BJ (cell line): ENCODE results near the gene YPEL1. TPM values are rescaled to one million over a fixed set of nuclear protein-coding genes. Genes with fewer than 3 reads are reported as not detected.

Experiments used
- CTCF ChIA-PET: fragments of 350-600 bp; formaldehyde crosslinking; extraction: SDS; loops from one replicate; lab custom pipeline; 2021; ENCODE audit warnings: antibody characterized with exemption, inconsistent platforms; lab: Yijun Ruan, JAX
- POLR2A ChIA-PET: fragments of 300-600 bp; sonication (Branson Sonifier 250); formaldehyde crosslinking; extraction: SDS; loops from one replicate; lab custom pipeline; 2021; ENCODE audit warnings: antibody characterized with exemption; lab: Charles Lee
- DNase-seq: peaks from one replicate; pipeline ENCODE4 v3.0.0-alpha.2; 2011; ENCODE audit warnings: low read depth
- H3K27me3 ChIP-seq: 2 replicates; pipeline ENCODE4 v1.6.0; 2011; ENCODE audit warnings: low read length; ENCODE audit not compliant: control insufficient read depth, insufficient read depth
- H3K36me3 ChIP-seq: 2 replicates; pipeline ENCODE4 v1.5.1; 2011; ENCODE audit warnings: low read length; ENCODE audit not compliant: control insufficient read depth, insufficient read depth
- H3K4me3 ChIP-seq: 2 replicates; pipeline ENCODE4 v1.5.1; 2011; ENCODE audit warnings: low read depth, mild to moderate bottlenecking, control low read depth, low read length
- CTCF ChIP-seq: IDR thresholded peaks from 2 replicates; pipeline ENCODE4 v1.5.1; 2011; ENCODE audit warnings: low read depth, mild to moderate bottlenecking, control low read depth, inconsistent platforms, low read length, moderate library complexity; ENCODE audit not compliant: insufficient read depth
- polyA plus RNA-seq: library from polyadenylated mRNA; depleted of rRNA; stranded (reverse); fragments of >200 nt; gene quantifications from 2 replicates; pipeline ENCODE4 v1.2.3, GENCODE V29; 2011; rRNA removed
- small RNA-seq: library from RNA; depleted of rRNA; stranded (forward); fragments of <200 nt; gene quantifications from one replicate; pipeline ENCODE3, GENCODE V24; 2012; ENCODE audit warnings: low replicate concordance, low read depth; ENCODE audit not compliant: insufficient read length

The YPEL1 gene
- polyA plus RNA-seq, 1 experiment = 0.69 TPM

- H3K36me3 ChIP-seq = no peaks in the 10 kb centered on the region
- H3K27me3 ChIP-seq = no peaks in the 10 kb centered on the region
- no peak for TF ChIP-seq CTCF
- DNase-seq = no peak
- peak overlapping the region; percentile 88 for H3K4me3 ChIP-seq
- POLR2A ChIA-PET = no interaction called here
- CTCF ChIA-PET = interaction anchor here (1.4 kb wide), 1 partner anchor 9 kb away, joined by 5 read pairs; the partner anchor contains the start of gene SDF2L1
Observed at GRCh38 chr22:21651521-21652009, 84.0 kb downstream of the YPEL1 start.

GRCh38 chr22:21650823-21651520, 84.6 kb downstream of the YPEL1 start:
- Histone ChIP-seq H3K27me3 (no peaks in the 10 kb centered on the region), H3K4me3 (peak overlapping the region; percentile 88), H3K36me3 (no peaks in the 10 kb centered on the region)
- ChIA-PET CTCF (interaction anchor here (1.4 kb wide), 1 partner anchor 9 kb away, joined by 5 read pairs; the partner anchor contains the start of gene SDF2L1), POLR2A (no interaction called here)
- no peak for DNase-seq
- TF ChIP-seq CTCF = no peak

- no peak overlapping the region for H3K4me3 ChIP-seq
- ChIA-PET CTCF (interaction anchor here (0.6 kb wide), 1 partner anchor 20 kb away, joined by 3 read pairs; no protein-coding TSS in a partner anchor), POLR2A (no interaction called here)
- H3K36me3 ChIP-seq = no peaks in the 10 kb centered on the region; the same call in 1 of the 2 replicates
- no peak for TF ChIP-seq CTCF
- no peaks in the 10 kb centered on the region for H3K27me3 ChIP-seq
- no peak for DNase-seq
Observed at GRCh38 chr22:21650280-21650679, 85.3 kb downstream of the YPEL1 start.

Small RNAs within 50 kb of the gene (small RNA-seq; reads per million reads assigned to genes)
- 132 reads per million, percentile 92 among the genes with 10 or more reads in this experiment for gene MIR301B
- not detected for gene RN7SL280P

Other genes with a start within 250 kb of the YPEL1 start
- gene RIMBP3C, start 184.3 kb downstream of the YPEL1 start, polyA plus RNA-seq = 0.06 and 0.11 TPM in 2 replicates
- 47.3 and 61.9 TPM in 2 replicates for gene UBE2L3, start 168.1 kb downstream of the YPEL1 start, polyA plus RNA-seq
- 14.6 and 20.0 TPM in 2 replicates for gene YDJC, start 105.8 kb downstream of the YPEL1 start, polyA plus RNA-seq
- 0.10 and 0.13 TPM in 2 replicates for gene CCDC116, start 103.0 kb downstream of the YPEL1 start, polyA plus RNA-seq
- 10.9 and 22.8 TPM in 2 replicates for gene SDF2L1, start 93.5 kb downstream of the YPEL1 start, polyA plus RNA-seq
- gene PPIL2, start 69.8 kb downstream of the YPEL1 start, polyA plus RNA-seq = 38.9 and 64.7 TPM in 2 replicates
- 119 and 150 TPM in 2 replicates for gene MAPK1, start 131.9 kb upstream of the YPEL1 start, polyA plus RNA-seq
- 20.1 and 25.3 TPM in 2 replicates for gene PPM1F, start 217.1 kb upstream of the YPEL1 start, polyA plus RNA-seq
- 8.0 and 12.8 TPM in 2 replicates for gene TOP3B, start 247.0 kb upstream of the YPEL1 start, polyA plus RNA-seq